Thymus (tissue), 14 donors: ENCODE results near the gene ESPNL. TPM values are rescaled to one million over a fixed set of nuclear protein-coding genes. Genes with fewer than 3 reads are reported as not detected.
"Not testable (repeated sequence)": the region's sequence is repeated elsewhere in the genome, so short reads cannot be mapped to it uniquely, and the experiment has no call there.

Experiments
- DNase-seq, 9 donors: peaks; one replicate each; pipeline ENCODE4 v3.0.0-alpha.2; 2013; ENCODE audit warnings: low spot score in 9 of 9, low read depth in 6 of 9, missing footprints in 1 of 9
- H3K27ac ChIP-seq, 2 donors: one replicate each; pipeline ENCODE4 v1.5.1; 2013; ENCODE audit warnings: control low read depth in 1 of 2, low read depth in 1 of 2, low read length in 1 of 2, mild to moderate bottlenecking in 1 of 2, moderate library complexity in 1 of 2
- H3K27me3 ChIP-seq, 2 donors: one replicate each; pipeline ENCODE4 v1.5.1; 2013; ENCODE audit warnings: low read length in 1 of 2; ENCODE audit not compliant: control insufficient read depth in 2 of 2, insufficient read depth in 1 of 2
- H3K36me3 ChIP-seq, 2 donors: one replicate each; pipeline ENCODE4 v1.5.1; 2013; ENCODE audit warnings: low read length in 1 of 2, mild to moderate bottlenecking in 1 of 2, moderate library complexity in 1 of 2; ENCODE audit not compliant: control insufficient read depth in 2 of 2, insufficient read depth in 2 of 2
- H3K4me1 ChIP-seq, 2 donors: one replicate each; pipeline ENCODE4 v1.5.1; 2013; ENCODE audit warnings: low read length in 2 of 2; ENCODE audit not compliant: control insufficient read depth in 2 of 2, insufficient read depth in 2 of 2
- H3K4me3 ChIP-seq, 2 donors: one replicate each; pipeline ENCODE4 v1.5.1; 2013; ENCODE audit warnings: low read length in 2 of 2, control low read depth in 1 of 2, mild to moderate bottlenecking in 1 of 2
- H3K9me3 ChIP-seq, 2 donors: one replicate each; pipeline ENCODE4 v1.5.1; 2013; ENCODE audit warnings: low read length in 1 of 2, mild to moderate bottlenecking in 1 of 2; ENCODE audit not compliant: control insufficient read depth in 2 of 2, insufficient read depth in 1 of 2
- WGBS: extraction: QIAGEN DNeasy Blood & Tissue Kit; methylation state at CpG from one replicate; pipeline ENCODE4 v1.1.7; 2013; 5-methylcytosine and 5-hydroxymethylcytosine counted together
- long read RNA-seq, 10 donors: transcript quantifications; one replicate each; lab custom pipeline, GENCODE V29; 2026
- polyA plus RNA-seq: library from polyadenylated mRNA; stranded (reverse); fragments of 200-250 nt; gene quantifications from one replicate; pipeline ENCODE4 v1.2.3, GENCODE V29; 2013
- total RNA-seq: library from RNA; stranded (reverse); fragments of 120-200 nt; gene quantifications from one replicate; pipeline ENCODE4 v1.2.4, GENCODE V29; 2013
- donor health status: healthy.

Gene ESPNL, protein sequence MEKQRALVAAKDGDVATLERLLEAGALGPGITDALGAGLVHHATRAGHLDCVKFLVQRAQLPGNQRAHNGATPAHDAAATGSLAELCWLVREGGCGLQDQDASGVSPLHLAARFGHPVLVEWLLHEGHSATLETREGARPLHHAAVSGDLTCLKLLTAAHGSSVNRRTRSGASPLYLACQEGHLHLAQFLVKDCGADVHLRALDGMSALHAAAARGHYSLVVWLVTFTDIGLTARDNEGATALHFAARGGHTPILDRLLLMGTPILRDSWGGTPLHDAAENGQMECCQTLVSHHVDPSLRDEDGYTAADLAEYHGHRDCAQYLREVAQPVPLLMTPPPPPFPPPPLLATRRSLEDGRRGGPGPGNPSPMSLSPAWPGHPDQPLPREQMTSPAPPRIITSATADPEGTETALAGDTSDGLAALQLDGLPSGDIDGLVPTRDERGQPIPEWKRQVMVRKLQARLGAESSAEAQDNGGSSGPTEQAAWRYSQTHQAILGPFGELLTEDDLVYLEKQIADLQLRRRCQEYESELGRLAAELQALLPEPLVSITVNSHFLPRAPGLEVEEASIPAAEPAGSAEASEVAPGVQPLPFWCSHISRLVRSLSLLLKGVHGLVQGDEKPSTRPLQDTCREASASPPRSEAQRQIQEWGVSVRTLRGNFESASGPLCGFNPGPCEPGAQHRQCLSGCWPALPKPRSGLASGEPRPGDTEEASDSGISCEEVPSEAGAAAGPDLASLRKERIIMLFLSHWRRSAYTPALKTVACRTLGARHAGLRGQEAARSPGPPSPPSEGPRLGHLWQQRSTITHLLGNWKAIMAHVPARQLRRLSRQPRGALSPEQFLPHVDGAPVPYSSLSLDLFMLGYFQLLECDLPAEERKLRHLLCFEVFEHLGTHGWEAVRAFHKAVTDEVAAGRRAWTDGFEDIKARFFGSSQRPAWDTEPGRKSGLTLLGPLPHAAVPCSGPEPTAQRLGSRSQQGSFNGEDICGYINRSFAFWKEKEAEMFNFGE
- total RNA-seq (0.66 TPM), polyA plus RNA-seq (1.5 TPM)
- long read RNA-seq, donor 1, result 0 reads
- long read RNA-seq, donor 2, result 0 reads
- long read RNA-seq, donor 3, result 0 reads
- long read RNA-seq, donor 4, result 0 reads
- long read RNA-seq, donor 5, result 0 reads
- long read RNA-seq, donor 6, result 0 reads
- long read RNA-seq, donor 7, result 0 reads
- long read RNA-seq, donor 8, result 0 reads
- long read RNA-seq, donor 9, result 0 reads
- long read RNA-seq, donor 10, result 0 reads

- no peak for DNase-seq
- H3K9me3 ChIP-seq, result peaks cover 0 to 6% of the 10 kb centered on the region in 2 donors
- H3K4me3 ChIP-seq, result no peak within 1 kb of the TSS
- H3K27ac ChIP-seq, result no peak within 1 kb of the TSS
- peaks cover 0 to 7% of the 10 kb centered on the region in 2 donors for H3K4me1 ChIP-seq
- 90% methylated on average over 38 of the region's 38 CpGs for WGBS
- no peaks in the 10 kb centered on the region for H3K27me3 ChIP-seq
- peaks cover 0 to under 1% of the 10 kb centered on the region in 2 donors for H3K36me3 ChIP-seq
These were observed at the start of gene ESPNL for GRCh38 chr2:238100049-238100820. TSS of gene ESPNL (plus strand) at chr2:238100340. CDS start at chr2:238100420, 80 bp downstream.

GRCh38 chr2:238053191-238053776 is 46.9 kb upstream of the ESPNL start:
- DNase-seq, result no peak
- no peaks in the 10 kb centered on the region for H3K9me3 ChIP-seq
- H3K36me3 ChIP-seq, result no peaks in the 10 kb centered on the region
- WGBS, result 96% methylated on average over 2 of the region's 2 CpGs
- H3K27me3 ChIP-seq, result peaks cover 0 to 2% of the 10 kb centered on the region in 2 donors
- H3K4me1 ChIP-seq, result no peaks in the 10 kb centered on the region
- no peak overlapping the region for H3K27ac ChIP-seq
- no peak overlapping the region for H3K4me3 ChIP-seq

DNA sequence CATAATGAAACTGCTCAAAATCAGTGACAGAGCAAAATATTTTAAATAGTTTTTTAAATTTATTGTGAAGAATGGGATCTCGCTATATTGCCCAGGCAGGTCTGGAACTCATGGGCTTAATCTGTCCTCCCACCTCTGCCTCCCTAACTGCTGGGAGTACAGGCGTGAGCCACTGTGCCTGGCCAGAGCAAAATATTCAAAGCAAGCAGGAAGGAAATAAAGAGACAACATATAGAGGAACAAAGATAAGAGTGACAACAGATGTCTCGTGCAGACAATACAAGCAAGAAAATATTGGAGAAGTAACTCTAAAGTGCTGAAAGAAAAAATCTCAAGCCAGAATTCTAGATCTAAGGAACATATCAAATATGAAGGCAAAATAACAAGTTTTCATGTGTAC is 44.3 kb upstream of the ESPNL start:
- no peak for DNase-seq
- H3K27me3 ChIP-seq, result peaks cover 0 to 2% of the 10 kb centered on the region in 2 donors
- 58% methylated on average over 3 of the region's 3 CpGs for WGBS

GRCh38 chr2:238057696-238058575 is 42.2 kb upstream of the ESPNL start:
- H3K36me3 ChIP-seq, H3K27me3 ChIP-seq, DNase-seq, H3K4me3 ChIP-seq, H3K9me3 ChIP-seq, H3K27ac ChIP-seq: not testable (repeated sequence)
- 96% methylated on average over 44 of the region's 44 CpGs for WGBS
- H3K4me1 ChIP-seq, result peaks cover 12 to 17% of the 10 kb centered on the region in 2 donors

More for the DNA sequence above, 44.3 kb upstream of the ESPNL start:
- Histone ChIP-seq H3K27ac (no peak overlapping the region), H3K4me3 (no peak overlapping the region), H3K4me1 (peaks cover 5 to 7% of the 10 kb centered on the region in 2 donors), H3K36me3 (no peaks in the 10 kb centered on the region), H3K9me3 (no peaks in the 10 kb centered on the region)

- Histone ChIP-seq H3K9me3 (no peaks in the 10 kb centered on the region), H3K4me1 (peaks cover 12 to 21% of the 10 kb centered on the region in 2 donors), H3K27ac (no peak overlapping the region), H3K4me3 (no peak overlapping the region), H3K36me3 (no peaks in the 10 kb centered on the region), H3K27me3 (peaks cover 0 to 2% of the 10 kb centered on the region in 2 donors)
- DNase-seq, result no peak
- WGBS, result 97% methylated on average over 3 of the region's 3 CpGs
These were observed 40.6 kb upstream of the ESPNL start for GRCh38 chr2:238059505-238059904.

- peaks cover 0 to 2% of the 10 kb centered on the region in 2 donors for H3K27me3 ChIP-seq
- peak overlapping the region; percentile 76 to 88 for H3K4me3 ChIP-seq
- H3K9me3 ChIP-seq, result no peaks in the 10 kb centered on the region
- H3K27ac ChIP-seq, result peak overlapping the region; percentile 68 to 86
- WGBS, result 4% methylated on average over 18 of the region's 18 CpGs
- H3K36me3 ChIP-seq, result peaks cover 0 to 2% of the 10 kb centered on the region in 2 donors
- H3K4me1 ChIP-seq, result peaks cover 12 to 21% of the 10 kb centered on the region in 2 donors
- peak in 1 of 9 donors; percentile 18 for DNase-seq
These were observed 40.0 kb upstream of the ESPNL start for GRCh38 chr2:238060096-238060541.

- Histone ChIP-seq H3K27me3 (peaks cover 0 to 2% of the 10 kb centered on the region in 2 donors), H3K4me3 (peak within 1 kb of the TSS; percentile 76 to 88), H3K36me3 (peaks cover 0 to 4% of the 10 kb centered on the region in 2 donors), H3K4me1 (peaks cover 12 to 21% of the 10 kb centered on the region in 2 donors), H3K9me3 (no peaks in the 10 kb centered on the region), H3K27ac (peak within 1 kb of the TSS; percentile 69 to 86)
- under 1% methylated on average over 98 of the region's 98 CpGs for WGBS
- DNase-seq, result peak; percentile 84 to 99 (median 97)
These were observed 39.4 kb upstream of the ESPNL start, which contains the start of gene SCLY for GRCh38 chr2:238060542-238061314. TSS of gene SCLY (plus strand) at chr2:238061001. CDS start at chr2:238061055, 54 bp downstream.
